Measurements from ENCODE around the gene CECR2. TPM values are rescaled to one million over a fixed set of nuclear protein-coding genes. Genes with fewer than 3 reads are reported as not detected.

Gene CECR2
- total RNA-seq, 1 donor: not detected

- no peak for TF ChIP-seq CTCF (IDR thresholded peaks at IDR 0.05; ENCODE audit: insufficient read depth, low read depth, low read length)
- no peak for DNase-seq (ENCODE audit: low read depth)
- H3K4me3 ChIP-seq (ENCODE audit: low read depth, low read length): no peak overlapping the region
Measured at GRCh38 chr22:17370766-17371432, 1.6 kb downstream of the CECR2 start.

- no peak overlapping the region for H3K4me3 ChIP-seq (ENCODE audit: low read depth, low read length)
- TF ChIP-seq CTCF (IDR thresholded peaks at IDR 0.05; ENCODE audit: insufficient read depth, low read depth, low read length): no peak
- no peak for DNase-seq (ENCODE audit: low read depth)
Measured at GRCh38 chr22:17371448-17371847, 2.2 kb downstream of the CECR2 start.

- no peak for TF ChIP-seq CTCF (IDR thresholded peaks at IDR 0.05; ENCODE audit: insufficient read depth, low read depth, low read length)
- DNase-seq (ENCODE audit: low read depth): no peak
- no peak overlapping the region for H3K4me3 ChIP-seq (ENCODE audit: low read depth, low read length)
Measured at GRCh38 chr22:17373855-17374254, 4.6 kb downstream of the CECR2 start.

- TF ChIP-seq CTCF (IDR thresholded peaks at IDR 0.05; ENCODE audit: insufficient read depth, low read depth, low read length): no peak
- H3K4me3 ChIP-seq (ENCODE audit: low read depth, low read length): no peak overlapping the region
- no peak for DNase-seq (ENCODE audit: low read depth)
Measured at GRCh38 chr22:17375914-17376614, 6.8 kb downstream of the CECR2 start.

GRCh38 chr22:17376950-17377349, 7.7 kb downstream of the CECR2 start:
- no peak for DNase-seq (ENCODE audit: low read depth)
- H3K4me3 ChIP-seq (ENCODE audit: low read depth, low read length): no peak overlapping the region
- no peak for TF ChIP-seq CTCF (IDR thresholded peaks at IDR 0.05; ENCODE audit: insufficient read depth, low read depth, low read length)

GRCh38 chr22:17379944-17380343, 10.7 kb downstream of the CECR2 start:
- no peak for TF ChIP-seq CTCF (IDR thresholded peaks at IDR 0.05; ENCODE audit: insufficient read depth, low read depth, low read length)
- DNase-seq (ENCODE audit: low read depth): no peak

More at GRCh38 chr22:17379944-17380343, 10.7 kb downstream of the CECR2 start:
- H3K4me3 ChIP-seq (ENCODE audit: low read depth, low read length): no peak overlapping the region
